Progenitor cell of endocrine pancreas (in vitro differentiated cells): ENCODE data around the gene SRGAP2B. TPM values are rescaled to one million over a fixed set of nuclear protein-coding genes. Genes with fewer than 3 reads are reported as not detected.
"Not testable (repeated sequence)": the region's sequence is repeated elsewhere in the genome, so short reads cannot be mapped to it uniquely, and the experiment has no call there.

Experiments
- DNase-seq: peaks from one replicate; pipeline ENCODE4 v3.0.0; 2021; ENCODE audit warnings: low spot score; ENCODE audit not compliant: unreplicated experiment
- H3K27ac Mint-ChIP-seq: 2 replicates; pipeline ENCODE4 v1.8.0; 2021; ENCODE audit warnings: mild to moderate bottlenecking, moderate library complexity, mixed read lengths
- H3K27me3 Mint-ChIP-seq: 2 replicates; pipeline ENCODE4 v1.8.0; 2021; ENCODE audit warnings: mixed read lengths
- H3K36me3 Mint-ChIP-seq: 2 replicates; pipeline ENCODE4 v1.8.0; 2022; ENCODE audit warnings: mixed read lengths; ENCODE audit not compliant: insufficient read depth
- H3K4me1 Mint-ChIP-seq: 2 replicates; pipeline ENCODE4 v1.8.0; 2021; ENCODE audit warnings: low read depth, mixed read lengths
- H3K4me3 Mint-ChIP-seq: 2 replicates; pipeline ENCODE4 v1.8.0; 2021; ENCODE audit warnings: low read depth, mild to moderate bottlenecking, moderate library complexity, mixed read lengths
- H3K9me3 Mint-ChIP-seq: 2 replicates; pipeline ENCODE4 v1.8.0; 2021; ENCODE audit warnings: low read depth, mixed read lengths
- total RNA-seq: library from RNA; stranded (reverse); gene quantifications from 2 replicates; pipeline ENCODE4 v1.2.1, GENCODE V29; 2021

SRGAP2B gene
- total RNA-seq, 1 donor from 2014 or later: 16.2 TPM

- not testable (repeated sequence) for H3K27ac Mint-ChIP-seq, H3K4me3 Mint-ChIP-seq, DNase-seq, H3K9me3 Mint-ChIP-seq, H3K27me3 Mint-ChIP-seq, H3K36me3 Mint-ChIP-seq, H3K4me1 Mint-ChIP-seq
Measured at GRCh38 chr1:145077872-145078786, 17.0 kb downstream of the SRGAP2B start.

GRCh38 chr1:145076877-145077276 lies 18.3 kb downstream of the SRGAP2B start:
- not testable (repeated sequence) for H3K36me3 Mint-ChIP-seq, H3K4me3 Mint-ChIP-seq, H3K9me3 Mint-ChIP-seq, H3K4me1 Mint-ChIP-seq, DNase-seq, H3K27ac Mint-ChIP-seq, H3K27me3 Mint-ChIP-seq

GRCh38 chr1:145074021-145074559 lies 21.0 kb downstream of the SRGAP2B start:
- H3K4me1 Mint-ChIP-seq, H3K4me3 Mint-ChIP-seq, H3K36me3 Mint-ChIP-seq, H3K27me3 Mint-ChIP-seq, DNase-seq, H3K27ac Mint-ChIP-seq, H3K9me3 Mint-ChIP-seq: not testable (repeated sequence)

- not testable (repeated sequence) for H3K9me3 Mint-ChIP-seq, H3K4me1 Mint-ChIP-seq, H3K27ac Mint-ChIP-seq
Measured at GRCh38 chr1:145071569-145071968, 23.6 kb downstream of the SRGAP2B start.

GRCh38 chr1:145066486-145066885 lies 28.6 kb downstream of the SRGAP2B start:
- H3K4me3 Mint-ChIP-seq, H3K27ac Mint-ChIP-seq, DNase-seq, H3K36me3 Mint-ChIP-seq, H3K4me1 Mint-ChIP-seq, H3K27me3 Mint-ChIP-seq, H3K9me3 Mint-ChIP-seq: not testable (repeated sequence)

More at GRCh38 chr1:145071569-145071968, 23.6 kb downstream of the SRGAP2B start:
- H3K4me3 Mint-ChIP-seq, H3K27me3 Mint-ChIP-seq, DNase-seq, H3K36me3 Mint-ChIP-seq: not testable (repeated sequence)

- not testable (repeated sequence) for H3K4me3 Mint-ChIP-seq, H3K9me3 Mint-ChIP-seq, DNase-seq, H3K4me1 Mint-ChIP-seq, H3K27me3 Mint-ChIP-seq, H3K27ac Mint-ChIP-seq, H3K36me3 Mint-ChIP-seq
Measured at GRCh38 chr1:145065194-145065826, 29.8 kb downstream of the SRGAP2B start.

- H3K27ac Mint-ChIP-seq, H3K27me3 Mint-ChIP-seq, DNase-seq, H3K9me3 Mint-ChIP-seq, H3K36me3 Mint-ChIP-seq, H3K4me1 Mint-ChIP-seq, H3K4me3 Mint-ChIP-seq: not testable (repeated sequence)
Measured at GRCh38 chr1:145063941-145064648, 31.0 kb downstream of the SRGAP2B start.

GRCh38 chr1:145063285-145063684 lies 31.8 kb downstream of the SRGAP2B start:
- H3K9me3 Mint-ChIP-seq, H3K36me3 Mint-ChIP-seq: not testable (repeated sequence)

GRCh38 chr1:145058184-145058583 lies 36.9 kb downstream of the SRGAP2B start:
- not testable (repeated sequence) for H3K9me3 Mint-ChIP-seq, DNase-seq, H3K36me3 Mint-ChIP-seq, H3K4me1 Mint-ChIP-seq, H3K27me3 Mint-ChIP-seq, H3K27ac Mint-ChIP-seq, H3K4me3 Mint-ChIP-seq

More at GRCh38 chr1:145063285-145063684, 31.8 kb downstream of the SRGAP2B start:
- not testable (repeated sequence) for H3K27me3 Mint-ChIP-seq, H3K27ac Mint-ChIP-seq, DNase-seq, H3K4me1 Mint-ChIP-seq, H3K4me3 Mint-ChIP-seq

- H3K27ac Mint-ChIP-seq, H3K27me3 Mint-ChIP-seq, H3K36me3 Mint-ChIP-seq, H3K4me3 Mint-ChIP-seq, H3K9me3 Mint-ChIP-seq, H3K4me1 Mint-ChIP-seq, DNase-seq: not testable (repeated sequence)
Measured at GRCh38 chr1:145055217-145055760, 39.8 kb downstream of the SRGAP2B start.

GRCh38 chr1:145053428-145053827 lies 41.7 kb downstream of the SRGAP2B start:
- not testable (repeated sequence) for DNase-seq, H3K27me3 Mint-ChIP-seq, H3K27ac Mint-ChIP-seq, H3K9me3 Mint-ChIP-seq, H3K4me1 Mint-ChIP-seq, H3K4me3 Mint-ChIP-seq, H3K36me3 Mint-ChIP-seq

GRCh38 chr1:145052019-145052776 lies 42.9 kb downstream of the SRGAP2B start:
- not testable (repeated sequence) for H3K36me3 Mint-ChIP-seq, H3K4me3 Mint-ChIP-seq, H3K4me1 Mint-ChIP-seq, H3K9me3 Mint-ChIP-seq, DNase-seq, H3K27ac Mint-ChIP-seq, H3K27me3 Mint-ChIP-seq
